Measurements from ENCODE around the gene CARM1.
A peak's percentile ranks its signal among the peaks of the same experiment; 100 is the strongest.

CARM1 gene

DNA sequence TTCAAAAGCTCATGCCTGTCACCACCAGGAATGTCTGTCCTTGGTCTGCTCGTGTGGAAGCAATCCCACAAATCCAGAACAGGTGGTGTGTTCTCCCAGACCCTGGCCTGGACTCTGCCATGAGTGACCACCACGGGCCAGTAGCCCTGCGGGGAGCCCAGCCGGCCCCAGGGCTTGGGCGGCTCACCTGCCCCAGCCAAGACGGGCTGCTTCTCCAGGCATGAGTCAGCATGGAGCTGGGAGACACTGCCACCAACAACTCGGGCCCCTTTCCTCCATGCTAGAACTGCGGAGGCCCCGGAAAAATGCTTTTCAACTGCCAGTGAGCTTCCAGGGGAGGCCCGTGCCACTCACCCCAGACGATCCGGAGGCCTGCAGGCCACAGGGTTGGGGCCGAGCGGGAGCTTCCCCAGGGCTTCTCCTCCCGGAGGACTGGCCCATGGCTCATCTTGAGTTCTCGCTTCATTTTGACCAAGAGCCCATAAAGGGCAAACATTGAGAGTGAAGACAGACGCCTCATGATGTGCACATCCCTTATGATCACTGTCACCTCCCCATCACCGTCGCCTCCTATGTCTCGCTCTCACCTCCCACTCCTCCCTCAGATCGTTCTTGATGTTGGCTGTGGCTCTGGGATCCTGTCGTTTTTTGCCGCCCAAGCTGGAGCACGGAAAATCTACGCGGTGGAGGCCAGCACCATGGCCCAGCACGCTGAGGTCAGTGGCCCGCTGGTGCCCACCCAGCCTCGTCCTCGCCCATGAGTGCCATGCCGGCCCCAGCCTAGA, 40.4 kb downstream of the CARM1 start:
- DNase-seq, result no peak

DNA sequence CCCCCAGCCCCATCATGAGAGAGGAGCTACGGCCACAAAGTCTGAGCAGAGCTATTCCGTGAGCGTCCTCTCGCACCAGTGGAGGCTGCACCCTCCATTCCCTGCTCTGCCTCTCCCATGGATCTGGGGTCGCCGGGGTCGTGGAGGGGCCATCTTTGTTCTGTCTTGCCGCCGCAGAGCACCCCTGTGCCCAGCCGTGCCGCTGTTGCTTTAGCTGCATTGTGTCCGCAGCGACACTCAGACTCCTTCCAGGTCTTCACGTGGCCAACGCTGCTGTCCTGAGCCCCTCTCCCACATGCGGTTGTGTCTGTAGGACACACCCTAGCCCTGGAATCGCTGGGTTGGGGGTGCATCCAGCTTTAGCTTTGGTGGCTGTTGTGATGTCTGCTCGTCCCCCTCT, 41.3 kb downstream of the CARM1 start:
- no peak for DNase-seq

DNA sequence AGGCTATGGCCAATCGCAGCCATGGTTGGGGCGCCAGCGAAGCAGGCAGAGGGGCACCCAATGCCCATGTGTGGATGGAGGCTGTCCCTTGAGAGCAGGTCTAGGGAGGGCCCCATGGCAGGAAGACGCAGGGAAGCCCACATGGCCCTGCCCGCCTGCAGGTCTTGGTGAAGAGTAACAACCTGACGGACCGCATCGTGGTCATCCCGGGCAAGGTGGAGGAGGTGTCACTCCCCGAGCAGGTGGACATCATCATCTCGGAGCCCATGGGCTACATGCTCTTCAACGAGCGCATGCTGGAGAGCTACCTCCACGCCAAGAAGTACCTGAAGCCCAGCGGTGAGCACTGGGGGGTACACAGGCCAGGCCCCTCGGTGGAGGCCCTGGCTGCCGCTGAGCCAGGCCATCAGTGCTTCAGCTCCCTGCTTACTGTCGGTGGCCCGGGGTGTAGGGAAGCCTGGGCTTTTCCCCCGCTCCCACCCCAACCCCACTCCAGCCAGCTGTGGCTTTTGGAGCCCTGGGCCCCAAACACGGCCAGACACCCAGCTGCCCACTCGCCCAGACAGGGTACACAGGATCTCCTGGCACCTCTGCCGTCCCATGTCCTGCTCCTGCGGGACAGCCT, 42.5 kb downstream of the CARM1 start:
- no peak for DNase-seq

DNA sequence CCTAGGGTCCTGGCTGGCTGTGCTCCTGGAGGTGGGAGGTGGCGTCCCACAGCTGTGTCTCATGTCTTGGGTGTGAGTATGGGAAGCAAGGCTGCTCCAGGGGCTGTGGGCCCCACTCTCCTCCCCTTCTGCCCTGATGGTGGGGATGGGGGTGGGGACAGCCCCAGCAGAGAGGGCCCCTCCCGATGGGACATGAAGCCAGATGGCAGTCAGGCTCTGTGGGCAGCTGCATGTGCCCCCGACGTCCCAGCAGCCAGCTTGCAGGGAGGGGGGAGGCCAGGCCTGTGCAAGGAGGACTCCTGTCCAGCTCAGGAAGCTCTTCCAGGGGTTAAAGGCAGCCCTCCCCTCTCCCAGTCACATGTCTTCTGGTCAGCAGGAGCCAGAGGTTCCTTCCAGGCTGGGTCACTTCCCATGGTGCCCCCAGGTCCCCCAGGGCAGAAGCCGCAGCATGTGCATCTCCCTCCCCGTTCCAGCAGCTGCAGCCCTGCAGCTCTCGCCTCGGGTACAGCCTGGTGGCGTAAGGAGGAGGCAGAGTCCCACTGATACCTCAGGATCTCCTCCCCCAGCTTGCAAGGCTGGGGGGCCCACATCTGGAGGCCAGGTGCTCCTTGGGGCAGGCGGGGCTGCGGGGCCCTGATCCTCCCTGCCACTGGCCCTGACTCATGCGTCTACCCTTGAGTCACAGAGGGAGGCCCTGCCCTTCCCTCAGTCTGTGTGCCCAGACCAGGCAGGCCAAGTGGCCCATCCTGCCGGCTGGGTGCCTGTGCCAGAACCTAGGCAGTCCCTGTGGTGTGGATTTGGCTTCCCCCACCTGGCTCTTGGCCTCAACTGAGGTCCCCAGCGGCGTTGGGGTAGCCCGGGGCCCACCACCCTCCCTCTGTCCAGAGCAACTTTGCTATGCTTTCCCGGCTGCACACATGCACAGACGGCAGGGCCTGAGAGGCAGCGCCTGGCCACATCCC, 44.1 kb downstream of the CARM1 start:
- no peak for DNase-seq

DNA sequence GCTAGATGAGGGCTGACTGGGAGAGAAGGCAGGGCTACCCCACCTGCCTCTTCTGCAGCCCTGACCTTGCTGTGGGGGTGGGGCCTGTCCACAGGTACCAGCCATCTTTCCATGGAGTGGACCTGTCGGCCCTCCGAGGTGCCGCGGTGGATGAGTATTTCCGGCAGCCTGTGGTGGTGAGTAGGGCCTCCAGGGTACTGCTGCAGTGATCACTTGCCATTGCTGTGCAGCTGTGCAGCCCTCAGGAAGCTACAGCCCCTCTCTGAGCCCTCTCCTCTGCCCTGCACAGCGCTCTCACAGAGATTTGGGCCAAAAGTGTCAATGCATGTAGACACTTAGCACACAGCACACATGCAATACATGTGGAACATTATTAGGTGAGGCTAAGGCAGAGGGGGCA, 45.2 kb downstream of the CARM1 start:
- DNase-seq, result no peak

DNA sequence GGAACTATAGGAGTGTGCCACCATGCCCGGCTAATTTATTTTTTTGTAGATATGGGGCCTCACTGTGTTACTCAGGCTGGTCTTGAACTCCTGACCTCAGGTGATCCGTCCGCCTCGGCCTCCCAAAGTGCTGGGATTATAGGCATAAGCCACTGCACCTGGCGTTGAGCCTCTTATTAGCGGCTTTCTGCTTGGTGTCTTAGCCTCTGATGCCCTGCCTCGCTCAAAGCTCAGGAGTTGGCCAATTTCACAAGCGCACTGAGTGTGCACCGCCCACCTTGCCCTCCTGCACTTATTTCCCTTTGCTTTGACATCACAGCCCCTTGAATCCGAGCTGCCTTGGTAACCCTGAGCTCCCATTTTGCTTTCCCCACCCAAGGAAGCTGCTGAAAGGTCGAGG, 47.0 kb downstream of the CARM1 start:
- DNase-seq, result no peak

DNA sequence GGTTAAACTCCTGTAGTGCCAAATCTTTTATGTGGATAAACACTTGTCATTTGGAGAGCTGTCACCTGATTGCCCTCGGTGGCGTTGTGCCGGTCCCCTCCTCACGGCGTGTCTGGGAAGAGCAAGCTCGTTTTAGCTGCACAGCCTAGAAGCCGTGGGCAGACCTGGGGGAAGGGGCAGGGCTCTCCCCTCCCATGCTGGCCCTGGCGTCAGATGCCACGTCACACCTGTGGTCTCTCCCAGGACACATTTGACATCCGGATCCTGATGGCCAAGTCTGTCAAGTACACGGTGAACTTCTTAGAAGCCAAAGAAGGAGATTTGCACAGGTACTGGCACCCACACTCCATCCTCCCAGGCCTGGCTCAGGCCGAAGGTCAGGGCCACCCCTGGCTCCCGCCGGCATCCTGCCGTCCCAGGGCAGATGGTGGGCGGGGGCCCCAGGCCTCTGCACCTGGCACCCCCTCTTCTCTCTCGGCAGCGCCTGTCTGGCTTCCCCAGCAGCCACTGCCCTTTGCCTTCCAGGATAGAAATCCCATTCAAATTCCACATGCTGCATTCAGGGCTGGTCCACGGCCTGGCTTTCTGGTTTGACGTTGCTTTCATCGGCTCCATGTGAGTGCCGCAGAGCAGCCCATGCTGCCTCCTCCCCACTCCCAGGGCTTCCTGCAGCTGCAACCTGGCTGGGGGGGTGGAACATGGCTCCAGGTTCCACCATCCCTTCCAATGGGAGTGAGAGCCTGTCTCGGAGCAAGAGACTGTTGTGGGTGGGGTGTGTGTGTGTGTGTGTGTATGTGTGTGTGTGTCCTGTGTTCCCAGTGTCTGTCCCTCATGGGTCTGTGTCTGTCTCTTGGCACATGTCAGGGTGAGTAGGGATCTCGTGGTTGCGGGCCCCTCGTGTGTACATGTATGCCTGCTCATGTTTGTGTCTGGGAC, 48.3 kb downstream of the CARM1 start:
- DNase-seq, result no peak

DNA sequence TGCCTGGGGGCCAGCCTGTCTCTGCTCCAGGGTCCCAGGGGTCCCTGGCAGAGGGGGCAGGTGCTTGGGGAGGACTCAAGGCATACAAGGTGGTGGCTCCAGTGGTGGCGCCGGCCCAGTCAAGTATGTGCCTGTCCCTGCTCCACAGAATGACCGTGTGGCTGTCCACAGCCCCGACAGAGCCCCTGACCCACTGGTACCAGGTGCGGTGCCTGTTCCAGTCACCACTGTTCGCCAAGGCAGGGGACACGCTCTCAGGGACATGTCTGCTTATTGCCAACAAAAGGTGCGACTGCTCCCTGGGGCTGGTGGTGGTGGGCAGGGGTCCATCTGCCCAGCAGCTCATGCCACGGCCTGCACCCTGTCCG, 48.9 kb downstream of the CARM1 start:
- DNase-seq, result no peak

DNA sequence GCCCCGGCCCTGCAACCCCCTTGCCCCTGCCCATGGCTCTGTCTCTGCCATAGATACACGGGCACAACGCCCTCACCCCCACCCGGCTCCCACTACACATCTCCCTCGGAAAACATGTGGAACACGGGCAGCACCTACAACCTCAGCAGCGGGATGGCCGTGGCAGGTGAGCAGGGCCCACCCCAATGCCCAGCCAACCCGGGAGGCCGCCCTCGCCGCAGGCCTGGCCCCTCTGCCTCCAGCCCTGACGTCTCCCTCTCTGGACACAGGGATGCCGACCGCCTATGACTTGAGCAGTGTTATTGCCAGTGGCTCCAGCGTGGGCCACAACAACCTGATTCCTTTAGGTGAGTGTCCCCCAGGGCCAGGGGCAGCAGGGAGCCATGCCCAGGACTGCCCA, 49.4 kb downstream of the CARM1 start:
- DNase-seq, result no peak

DNA sequence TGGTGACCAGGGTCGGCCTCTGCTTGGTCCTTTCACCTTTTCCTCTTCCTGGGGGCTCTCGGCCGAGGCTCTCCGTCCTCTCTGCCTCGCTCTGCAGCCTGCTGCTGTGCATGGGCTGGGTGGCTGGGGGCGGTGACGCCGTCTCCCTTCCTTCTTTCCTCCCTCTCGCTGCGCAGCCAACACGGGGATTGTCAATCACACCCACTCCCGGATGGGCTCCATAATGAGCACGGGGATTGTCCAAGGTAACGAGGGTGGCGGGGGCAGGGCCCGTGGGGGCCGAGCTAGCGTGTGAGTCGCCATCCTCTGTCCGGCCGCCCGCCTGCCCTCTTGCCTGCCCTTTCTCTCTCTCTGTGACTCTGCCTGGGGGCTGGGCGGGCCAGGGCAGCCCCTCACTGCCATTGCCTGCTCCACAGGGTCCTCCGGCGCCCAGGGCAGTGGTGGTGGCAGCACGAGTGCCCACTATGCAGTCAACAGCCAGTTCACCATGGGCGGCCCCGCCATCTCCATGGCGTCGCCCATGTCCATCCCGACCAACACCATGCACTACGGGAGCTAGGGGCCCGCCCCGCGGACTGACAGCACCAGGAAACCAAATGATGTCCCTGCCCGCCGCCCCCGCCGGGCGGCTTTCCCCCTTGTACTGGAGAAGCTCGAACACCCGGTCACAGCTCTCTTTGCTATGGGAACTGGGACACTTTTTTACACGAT, 50.0 kb downstream of the CARM1 start:
- DNase-seq, result no peak

DNA sequence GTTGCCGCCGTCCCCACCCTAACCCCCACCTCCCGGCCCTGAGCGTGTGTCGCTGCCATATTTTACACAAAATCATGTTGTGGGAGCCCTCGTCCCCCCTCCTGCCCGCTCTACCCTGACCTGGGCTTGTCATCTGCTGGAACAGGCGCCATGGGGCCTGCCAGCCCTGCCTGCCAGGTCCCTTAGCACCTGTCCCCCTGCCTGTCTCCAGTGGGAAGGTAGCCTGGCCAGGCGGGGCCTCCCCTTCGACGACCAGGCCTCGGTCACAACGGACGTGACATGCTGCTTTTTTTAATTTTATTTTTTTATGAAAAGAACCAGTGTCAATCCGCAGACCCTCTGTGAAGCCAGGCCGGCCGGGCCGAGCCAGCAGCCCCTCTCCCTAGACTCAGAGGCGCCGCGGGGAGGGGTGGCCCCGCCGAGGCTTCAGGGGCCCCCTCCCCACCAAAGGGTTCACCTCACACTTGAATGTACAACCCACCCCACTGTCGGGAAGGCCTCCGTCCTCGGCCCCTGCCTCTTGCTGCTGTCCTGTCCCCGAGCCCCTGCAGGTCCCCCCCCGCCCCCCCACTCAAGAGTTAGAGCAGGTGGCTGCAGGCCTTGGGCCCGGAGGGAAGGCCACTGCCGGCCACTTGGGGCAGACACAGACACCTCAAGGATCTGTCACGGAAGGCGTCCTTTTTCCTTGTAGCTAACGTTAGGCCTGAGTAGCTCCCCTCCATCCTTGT, 50.7 kb downstream of the CARM1 start:
- DNase-seq, result no peak

DNA sequence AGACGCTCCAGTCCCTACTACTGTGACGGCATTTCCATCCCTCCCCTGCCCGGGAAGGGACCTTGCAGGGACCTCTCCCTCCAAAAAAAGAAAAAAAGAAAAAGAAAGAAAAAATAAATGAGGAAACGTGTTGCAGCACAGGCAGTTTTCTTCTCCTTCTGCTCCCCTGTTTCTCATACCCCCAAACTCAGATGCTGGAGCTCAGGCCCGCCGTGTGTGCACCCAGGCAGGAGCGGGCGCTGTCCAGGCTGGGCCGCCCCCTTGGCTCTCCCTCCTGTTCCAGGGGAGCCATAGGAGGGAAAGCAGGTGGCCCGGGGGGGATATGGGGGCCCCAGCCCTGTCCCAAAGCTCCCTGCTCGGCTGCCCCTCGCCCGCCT, 51.3 kb downstream of the CARM1 start:
- no peak for DNase-seq

DNA sequence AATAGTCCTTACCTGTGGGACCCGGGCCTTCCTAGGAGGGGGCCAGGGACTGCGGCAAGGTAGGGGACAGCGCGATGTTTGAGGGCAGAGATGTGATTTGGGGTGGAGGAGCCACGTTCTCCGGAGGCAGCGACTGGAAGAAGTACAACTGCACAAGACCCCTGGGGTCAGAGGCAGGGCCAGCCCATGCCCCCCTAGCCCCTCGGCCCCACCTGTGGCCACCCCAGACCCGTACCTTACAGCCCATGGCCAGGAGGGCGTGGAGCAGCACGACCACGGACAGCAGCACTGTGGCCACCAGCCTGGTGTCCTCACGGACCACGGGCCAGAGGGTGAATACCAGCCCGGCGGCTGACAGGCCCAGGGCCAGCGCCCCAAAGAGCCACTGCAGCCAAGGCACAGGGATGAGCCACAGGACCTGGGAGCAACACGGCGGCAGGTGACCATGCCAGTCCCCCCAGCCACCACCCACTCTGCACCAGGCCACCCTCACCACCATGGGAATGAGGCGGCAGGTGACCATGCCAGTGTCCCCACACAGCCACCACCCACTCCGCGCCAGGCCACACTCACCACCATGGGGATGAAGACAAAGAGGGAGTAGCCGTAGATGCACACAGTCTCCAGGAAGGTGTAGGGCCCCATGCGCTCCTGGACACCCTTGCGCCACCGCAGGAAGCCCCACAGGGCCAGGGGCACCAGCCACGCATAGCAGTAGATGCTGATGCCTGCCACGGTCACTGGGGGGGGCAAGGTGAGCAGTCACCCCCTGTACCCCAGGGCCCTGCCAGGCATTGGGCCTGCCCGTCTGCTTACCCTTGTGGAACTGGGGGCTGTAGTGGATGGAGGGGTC, 52.1 kb downstream of the CARM1 start:
- DNase-seq, result no peak

DNA sequence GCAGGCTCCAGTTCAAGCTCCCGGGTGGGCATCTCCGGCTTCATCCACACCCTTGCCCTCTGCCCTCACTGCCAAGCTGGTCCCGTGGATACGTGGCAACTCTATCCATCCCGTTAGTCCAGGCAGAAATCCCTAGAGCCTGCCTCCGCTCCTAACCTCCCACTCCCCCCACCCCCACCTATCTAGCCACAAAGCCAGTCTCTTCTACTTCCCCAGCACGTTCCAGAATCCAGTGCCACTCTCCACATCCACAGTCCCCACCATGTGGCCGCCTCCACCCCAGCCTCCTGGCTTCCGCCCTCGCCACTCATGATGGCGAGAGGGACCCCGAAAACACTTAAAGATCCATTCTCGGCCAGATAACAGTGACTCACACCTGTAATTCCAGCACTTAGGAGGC, 53.2 kb downstream of the CARM1 start:
- DNase-seq, result no peak

DNA sequence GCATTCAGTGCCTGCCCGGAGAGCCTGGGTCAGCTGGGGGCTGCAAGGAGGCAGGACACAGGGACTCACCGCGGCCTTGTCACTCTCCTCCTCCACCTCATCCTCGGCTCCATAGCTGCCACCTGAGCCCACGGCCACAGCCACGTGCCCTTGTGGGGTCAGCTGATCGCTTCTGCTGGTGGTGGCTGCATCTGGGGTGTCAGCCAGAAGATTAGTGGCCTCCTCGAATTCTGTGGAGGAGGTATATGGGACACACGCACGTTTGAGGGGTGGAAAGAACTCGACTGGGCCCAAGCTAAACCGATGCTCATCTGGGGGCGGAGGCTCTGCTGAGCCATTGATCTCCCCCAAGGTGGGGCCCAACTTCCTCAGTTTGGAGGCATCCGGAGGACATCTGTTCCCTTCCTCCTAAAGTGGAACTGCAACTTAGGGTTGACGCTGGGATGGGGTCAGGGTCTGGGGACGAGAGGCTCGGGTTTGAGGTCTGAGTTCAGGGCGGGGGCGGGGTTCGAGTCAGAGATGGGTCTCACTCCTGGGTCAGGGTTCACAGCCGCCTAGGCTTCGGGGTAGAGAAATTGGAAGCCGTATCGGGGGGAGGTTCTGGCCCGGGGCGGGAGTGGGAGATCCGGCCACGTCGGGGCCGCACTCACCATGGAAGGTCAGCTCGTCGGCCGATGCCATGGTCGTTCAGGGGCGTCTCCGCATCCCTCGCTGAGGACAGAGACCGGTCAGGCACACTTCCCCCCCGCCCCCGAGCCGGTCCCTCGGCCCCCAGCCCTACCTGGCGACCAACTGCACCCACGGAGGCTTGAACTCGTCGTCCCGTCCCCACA, 56.6 kb downstream of the CARM1 start:
- DNase-seq, result no peak

DNA sequence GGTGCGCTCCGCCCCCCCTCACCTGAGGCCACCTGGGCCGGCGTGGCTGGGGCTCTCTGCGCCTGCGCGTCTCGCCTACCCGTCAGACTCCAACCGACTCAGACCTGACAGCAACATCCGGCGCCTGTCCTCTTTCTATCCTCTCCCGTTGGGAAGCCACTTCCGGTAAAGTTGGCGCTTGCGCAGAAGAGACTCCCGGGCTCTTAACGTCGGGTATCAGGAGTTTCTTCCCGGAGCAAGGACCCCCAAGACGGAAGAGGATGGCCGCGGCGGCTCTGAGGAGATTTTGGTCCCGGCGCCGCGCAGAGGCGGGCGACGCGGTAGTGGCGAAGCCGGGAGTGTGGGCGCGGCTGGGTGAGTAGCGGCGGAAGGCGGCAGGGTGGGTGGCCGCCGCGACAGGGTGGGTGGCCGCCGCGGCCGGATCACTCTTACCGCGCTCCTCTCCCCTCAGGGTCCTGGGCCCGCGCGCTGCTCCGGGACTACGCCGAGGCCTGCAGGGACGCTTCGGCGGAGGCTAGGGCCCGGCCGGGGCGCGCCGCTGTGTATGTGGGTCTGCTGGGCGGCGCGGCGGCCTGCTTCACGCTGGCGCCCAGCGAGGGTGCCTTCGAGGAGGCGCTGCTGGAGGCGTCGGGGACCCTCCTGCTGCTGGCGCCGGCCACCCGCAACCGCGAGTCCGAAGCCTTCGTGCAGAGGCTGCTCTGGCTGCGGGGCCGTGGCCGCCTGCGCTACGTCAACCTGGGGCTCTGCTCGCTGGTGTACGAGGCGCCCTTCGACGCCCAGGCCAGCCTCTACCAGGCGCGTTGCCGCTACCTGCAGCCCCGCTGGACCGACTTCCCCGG, 57.4 kb downstream of the CARM1 start, which contains the start of the genes TIMM29 and YIPF2:
TIMM29 (plus strand) TSS at position 249 of the 839 bp plus-strand sequence; CDS start at position 261, 12 bp downstream.
YIPF2 (minus strand) TSS at position 77 of the 839 bp plus-strand sequence. CDS start 229 bp downstream, outside the sequence.
- DNase-seq, result peak; percentile 93

DNA sequence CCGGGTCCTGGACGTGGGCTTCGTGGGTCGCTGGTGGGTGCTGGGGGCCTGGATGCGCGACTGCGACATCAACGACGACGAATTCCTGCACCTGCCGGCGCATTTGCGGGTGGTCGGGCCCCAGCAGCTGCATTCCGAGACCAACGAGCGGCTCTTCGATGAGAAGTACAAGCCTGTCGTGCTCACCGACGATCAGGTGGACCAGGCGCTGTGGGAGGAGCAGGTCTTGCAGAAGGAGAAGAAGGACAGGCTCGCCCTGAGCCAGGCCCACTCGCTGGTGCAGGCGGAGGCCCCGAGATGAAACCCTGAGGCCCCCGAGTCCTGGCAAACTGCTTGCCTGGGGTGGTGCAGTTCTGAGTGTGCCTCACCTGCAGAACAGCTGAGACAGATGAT, 58.0 kb downstream of the CARM1 start:
- no peak for DNase-seq

All from activated CD4-positive, alpha-beta T cell treated with anti-CD3 and anti-CD28 coated beads, Interleukin-2, amount 50 U/mL, for 4 hours (primary cell).